Measurements from ENCODE around the gene COMT. TPM values are rescaled to one million over a fixed set of nuclear protein-coding genes. Genes with fewer than 3 reads are reported as not detected.

Gene COMT
- total RNA-seq, 1 donor, result 120 TPM

- TF ChIP-seq CTCF (IDR thresholded peaks at IDR 0.05; ENCODE audit: insufficient read depth, low read length), result no peak
- no peak for DNase-seq (ENCODE audit: low read depth)
- H3K4me3 ChIP-seq (ENCODE audit: low read depth, low read length), result peak overlapping the region; percentile 17
Measured at GRCh38 chr22:19959587-19960490, 18.3 kb downstream of the COMT start.

GRCh38 chr22:19960491-19961200, 19.1 kb downstream of the COMT start:
- no peak overlapping the region for H3K4me3 ChIP-seq (ENCODE audit: low read depth, low read length)
- no peak for TF ChIP-seq CTCF (IDR thresholded peaks at IDR 0.05; ENCODE audit: insufficient read depth, low read length)
- no peak for DNase-seq (ENCODE audit: low read depth)

GRCh38 chr22:19961201-19961580, 19.6 kb downstream of the COMT start:
- no peak for DNase-seq (ENCODE audit: low read depth)
- no peak for TF ChIP-seq CTCF (IDR thresholded peaks at IDR 0.05; ENCODE audit: insufficient read depth, low read length)
- no peak overlapping the region for H3K4me3 ChIP-seq (ENCODE audit: low read depth, low read length)

GRCh38 chr22:19961868-19962245, 20.3 kb downstream of the COMT start:
- DNase-seq (ENCODE audit: low read depth), result no peak
- no peak for TF ChIP-seq CTCF (IDR thresholded peaks at IDR 0.05; ENCODE audit: insufficient read depth, low read length)
- no peak overlapping the region for H3K4me3 ChIP-seq (ENCODE audit: low read depth, low read length)

GRCh38 chr22:19962246-19962908, 20.8 kb downstream of the COMT start:
- peak; percentile 71 for DNase-seq (ENCODE audit: low read depth)
- H3K4me3 ChIP-seq (ENCODE audit: low read depth, low read length), result no peak overlapping the region
- TF ChIP-seq CTCF (IDR thresholded peaks at IDR 0.05; ENCODE audit: insufficient read depth, low read length), result peak; percentile 72

- no peak overlapping the region for H3K4me3 ChIP-seq (ENCODE audit: low read depth, low read length)
- TF ChIP-seq CTCF (IDR thresholded peaks at IDR 0.05; ENCODE audit: insufficient read depth, low read length), result no peak
- DNase-seq (ENCODE audit: low read depth), result peak; percentile 36
Measured at GRCh38 chr22:19962909-19963806, 21.6 kb downstream of the COMT start.
